DOHH2 (cell line): ENCODE results near the gene LRFN4.

Experiments used
- CTCF ChIP-seq: fragments of 200-600 bp; sonication (generic); IDR thresholded peaks from one replicate; pipeline ENCODE4 v1.5.1; 2014; ENCODE audit warnings: antibody characterized with exemption, mild to moderate bottlenecking, low read depth, low read length; ENCODE audit not compliant: poor library complexity, severe bottlenecking
- EZH2phosphoT487 ChIP-seq: fragments of 200-600 bp; sonication (generic); IDR thresholded peaks from 2 replicates; pipeline ENCODE4 v1.6.1; 2017; ENCODE audit warnings: borderline replicate concordance, mild to moderate bottlenecking, antibody characterized with exemption, low read length, moderate library complexity, mixed read lengths

DNA sequence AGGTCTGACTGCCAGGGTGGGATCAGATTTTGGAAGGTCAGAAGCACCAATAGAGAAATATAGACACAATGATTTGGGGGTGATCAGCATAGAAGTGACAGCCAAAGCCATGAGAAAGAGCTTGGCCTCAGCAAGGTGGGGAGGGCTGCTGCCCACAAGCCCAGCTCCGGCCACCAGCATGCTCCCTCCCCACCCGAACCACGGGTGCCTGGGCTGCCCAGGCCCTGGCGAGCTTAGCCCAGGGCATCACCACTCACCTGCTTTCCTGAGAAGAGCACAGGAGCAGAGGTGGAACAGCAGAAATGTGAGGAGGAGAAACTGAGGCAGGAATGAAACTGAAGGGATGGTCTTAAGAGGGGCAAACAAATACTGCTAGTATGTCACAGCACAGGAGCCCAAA is 48.8 kb downstream of the LRFN4 start:
- TF ChIP-seq CTCF (no peak), EZH2phosphoT487 (no peak)
